MM.1S (cell line): ENCODE measurements around the gene IMP3.

ENCODE experiments used
- DNase-seq: peaks from one replicate; pipeline ENCODE4 v3.0.0-alpha.2; 2015
- H2AFZ ChIP-seq: fragments of 300-600 bp; sonication (generic); 2 replicates; pipeline ENCODE4 v1.6.0; 2016; ENCODE audit warnings: antibody characterized with exemption, low read length
- H3F3A ChIP-seq: fragments of 300-600 bp; sonication (generic); 2 replicates; pipeline ENCODE4 v1.6.1; 2016; ENCODE audit warnings: mild to moderate bottlenecking, antibody characterized with exemption, low read length, moderate library complexity, mixed read lengths; ENCODE audit not compliant: insufficient read depth
- H3K27ac ChIP-seq: fragments of 300-600 bp; sonication (generic); 2 replicates; pipeline ENCODE4 v1.5.1; 2016; ENCODE audit warnings: mild to moderate bottlenecking, low read length
- H3K27me3 ChIP-seq: fragments of 300-600 bp; sonication (generic); replicated peaks from 2 replicates; pipeline ENCODE4 v1.6.0; 2016; ENCODE audit warnings: low read length; ENCODE audit not compliant: insufficient read depth
- H3K36me3 ChIP-seq: fragments of 300-600 bp; sonication (generic); replicated peaks from 2 replicates; pipeline ENCODE4 v1.6.1; 2016; ENCODE audit warnings: mild to moderate bottlenecking, low read length, mixed read lengths; ENCODE audit not compliant: insufficient read depth
- H3K4me1 ChIP-seq: fragments of 300-600 bp; sonication (generic); 2 replicates; pipeline ENCODE4 v1.6.1; 2016; ENCODE audit warnings: low read length, mixed read lengths
- H3K4me2 ChIP-seq: fragments of 300-600 bp; sonication (generic); 2 replicates; pipeline ENCODE4 v1.6.0; 2016; ENCODE audit warnings: low read depth, low read length
- H3K4me3 ChIP-seq: fragments of 300-600 bp; sonication (generic); 2 replicates; pipeline ENCODE4 v1.5.1; 2016; ENCODE audit warnings: low read length, mixed read lengths
- H3K79me2 ChIP-seq: fragments of 300-600 bp; sonication (generic); 2 replicates; pipeline ENCODE4 v1.6.1; 2016; ENCODE audit warnings: mixed run types, low read length, mixed read lengths
- H3K9ac ChIP-seq: fragments of 300-600 bp; sonication (generic); 2 replicates; pipeline ENCODE4 v1.6.1; 2016; ENCODE audit warnings: low read length, mixed read lengths
- H3K9me2 ChIP-seq: fragments of 300-600 bp; sonication (generic); replicated peaks from 2 replicates; pipeline ENCODE4 v1.6.1; 2016; ENCODE audit warnings: mild to moderate bottlenecking, low read length, mixed read lengths; ENCODE audit not compliant: insufficient read depth
- H3K9me3 ChIP-seq: fragments of 300-600 bp; sonication (generic); replicated peaks from 2 replicates; pipeline ENCODE4 v1.6.1; 2016; ENCODE audit warnings: mild to moderate bottlenecking, low read length, mixed read lengths; ENCODE audit not compliant: insufficient read depth
- H4K20me1 ChIP-seq: fragments of 300-600 bp; sonication (generic); 2 replicates; pipeline ENCODE4 v1.6.1; 2016; ENCODE audit warnings: mild to moderate bottlenecking, low read length, moderate library complexity, mixed read lengths; ENCODE audit not compliant: insufficient read depth
- EZH2 ChIP-seq: fragments of 300-600 bp; sonication (generic); optimal IDR thresholded peaks from 2 replicates; pipeline ENCODE3; 2017; ENCODE audit warnings: low read depth, mild to moderate bottlenecking, antibody characterized with exemption, low read length, mixed read lengths
- EZH2phosphoT487 ChIP-seq: fragments of 300-600 bp; sonication (generic); IDR thresholded peaks from 2 replicates; pipeline ENCODE4 v1.6.1; 2018; ENCODE audit warnings: antibody characterized with exemption, low read length
- TF ChIP-seq, protein P1 (sequence below): fragments of 300-600 bp; sonication (generic); IDR thresholded peaks from 2 replicates; pipeline ENCODE4 v1.5.1; 2016; ENCODE audit warnings: antibody characterized with exemption, low read length, mixed read lengths

IMP3 gene

GRCh38 chr15:75650908-75651809 lies 11.1 kb upstream of the IMP3 start:
- no peaks in the 10 kb centered on the region for H4K20me1 ChIP-seq
- H3F3A ChIP-seq, result no peaks in the 10 kb centered on the region
- H3K9me3 ChIP-seq, result no peaks in the 10 kb centered on the region
- no peaks in the 10 kb centered on the region for H3K9me2 ChIP-seq
- peaks cover 24% of the 10 kb centered on the region for H3K27me3 ChIP-seq
- no peak overlapping the region for H3K9ac ChIP-seq
- H3K79me2 ChIP-seq, result no peaks in the 10 kb centered on the region
- no peaks in the 10 kb centered on the region for H3K4me1 ChIP-seq
- H3K4me2 ChIP-seq, result no peak overlapping the region
- no peak for DNase-seq
- H3K27ac ChIP-seq, result no peak overlapping the region
- TF ChIP-seq EZH2phosphoT487, result no peak
- TF ChIP-seq EZH2, result no peak
- H2AFZ ChIP-seq, result no peak overlapping the region
- no peak overlapping the region for H3K4me3 ChIP-seq
- no peaks in the 10 kb centered on the region for H3K36me3 ChIP-seq

GRCh38 chr15:75649848-75650247 lies 9.8 kb upstream of the IMP3 start:
- DNase-seq, result no peak
- H3K9me3 ChIP-seq, result no peaks in the 10 kb centered on the region
- no peaks in the 10 kb centered on the region for H3K79me2 ChIP-seq
- H3K27me3 ChIP-seq, result peaks cover 28% of the 10 kb centered on the region
- no peak overlapping the region for H3K4me3 ChIP-seq
- H3K27ac ChIP-seq, result no peak overlapping the region
- no peak overlapping the region for H3K9ac ChIP-seq
- H3K36me3 ChIP-seq, result no peaks in the 10 kb centered on the region
- H4K20me1 ChIP-seq, result no peaks in the 10 kb centered on the region
- H2AFZ ChIP-seq, result no peak overlapping the region
- no peaks in the 10 kb centered on the region for H3K9me2 ChIP-seq
- H3K4me1 ChIP-seq, result no peaks in the 10 kb centered on the region
- TF ChIP-seq EZH2phosphoT487, result no peak
- no peak for TF ChIP-seq EZH2
- TF ChIP-seq, protein P1, sequence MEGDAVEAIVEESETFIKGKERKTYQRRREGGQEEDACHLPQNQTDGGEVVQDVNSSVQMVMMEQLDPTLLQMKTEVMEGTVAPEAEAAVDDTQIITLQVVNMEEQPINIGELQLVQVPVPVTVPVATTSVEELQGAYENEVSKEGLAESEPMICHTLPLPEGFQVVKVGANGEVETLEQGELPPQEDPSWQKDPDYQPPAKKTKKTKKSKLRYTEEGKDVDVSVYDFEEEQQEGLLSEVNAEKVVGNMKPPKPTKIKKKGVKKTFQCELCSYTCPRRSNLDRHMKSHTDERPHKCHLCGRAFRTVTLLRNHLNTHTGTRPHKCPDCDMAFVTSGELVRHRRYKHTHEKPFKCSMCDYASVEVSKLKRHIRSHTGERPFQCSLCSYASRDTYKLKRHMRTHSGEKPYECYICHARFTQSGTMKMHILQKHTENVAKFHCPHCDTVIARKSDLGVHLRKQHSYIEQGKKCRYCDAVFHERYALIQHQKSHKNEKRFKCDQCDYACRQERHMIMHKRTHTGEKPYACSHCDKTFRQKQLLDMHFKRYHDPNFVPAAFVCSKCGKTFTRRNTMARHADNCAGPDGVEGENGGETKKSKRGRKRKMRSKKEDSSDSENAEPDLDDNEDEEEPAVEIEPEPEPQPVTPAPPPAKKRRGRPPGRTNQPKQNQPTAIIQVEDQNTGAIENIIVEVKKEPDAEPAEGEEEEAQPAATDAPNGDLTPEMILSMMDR, result no peak
- no peaks in the 10 kb centered on the region for H3F3A ChIP-seq
- H3K4me2 ChIP-seq, result no peak overlapping the region

GRCh38 chr15:75649045-75649761 lies 9.2 kb upstream of the IMP3 start:
- Histone ChIP-seq H3K4me3 (no peak overlapping the region), H3K36me3 (no peaks in the 10 kb centered on the region), H3F3A (no peaks in the 10 kb centered on the region), H3K4me2 (no peak overlapping the region), H3K27ac (no peak overlapping the region), H3K79me2 (no peaks in the 10 kb centered on the region), H3K27me3 (peaks cover 32% of the 10 kb centered on the region), H2AFZ (no peak overlapping the region), H4K20me1 (no peaks in the 10 kb centered on the region), H3K9me3 (no peaks in the 10 kb centered on the region), H3K4me1 (no peaks in the 10 kb centered on the region), H3K9ac (no peak overlapping the region), H3K9me2 (no peaks in the 10 kb centered on the region)
- TF ChIP-seq, protein P1, result no peak
- no peak for DNase-seq
